Fibroblast of lung (primary cell): ENCODE measurements around the gene MED31. TPM values are rescaled to one million over a fixed set of nuclear protein-coding genes. Genes with fewer than 3 reads are reported as not detected.

Source experiments
- DNase-seq, 2 donors: peaks; one replicate each; pipeline versions ENCODE4 v3.0.0 to v3.0.0-alpha.2; 2010; ENCODE audit warnings: low read depth in 2 of 2
- H2AFZ ChIP-seq: 2 replicates; pipeline ENCODE4 v1.5.1; 2012; ENCODE audit warnings: low read length, control low read depth, inconsistent platforms
- H3K27ac ChIP-seq: 2 replicates; pipeline ENCODE4 v1.5.1; 2011; ENCODE audit warnings: low read length, control low read depth; ENCODE audit not compliant: insufficient read depth
- H3K27me3 ChIP-seq: 2 replicates; pipeline ENCODE4 v1.5.1; 2011; ENCODE audit warnings: mild to moderate bottlenecking, low read length; ENCODE audit not compliant: control insufficient read depth, insufficient read depth
- H3K36me3 ChIP-seq: 2 replicates; pipeline ENCODE4 v1.5.1; 2011; ENCODE audit warnings: low read length; ENCODE audit not compliant: control insufficient read depth, insufficient read depth
- H3K4me1 ChIP-seq: 2 replicates; pipeline ENCODE4 v1.5.1; 2011; ENCODE audit warnings: low read length; ENCODE audit not compliant: control insufficient read depth, insufficient read depth; ENCODE audit errors: extremely low read depth
- H3K4me2 ChIP-seq: 2 replicates; pipeline ENCODE4 v1.5.1; 2011; ENCODE audit warnings: low read length, control low read depth; ENCODE audit not compliant: insufficient read depth; ENCODE audit errors: extremely low read depth
- H3K4me3 ChIP-seq, 4 experiments: fragments of 200-600 bp in 1 of 4; sonication (generic) in 1 of 4; replicated peaks in 1 of 4; 2 replicates each; pipeline ENCODE4 v1.5.1; 2011 to 2016; ENCODE audit warnings: low read length in 4 of 4, low read depth in 3 of 4, mild to moderate bottlenecking in 3 of 4, control low read depth in 2 of 4, inconsistent platforms in 1 of 4, mixed read lengths in 1 of 4; ENCODE audit not compliant: insufficient read depth in 1 of 4; ENCODE audit errors: control extremely low read depth in 1 of 4
- H3K79me2 ChIP-seq: 2 replicates; pipeline ENCODE4 v1.5.1; 2012; ENCODE audit warnings: mild to moderate bottlenecking, low read length, inconsistent platforms; ENCODE audit not compliant: control insufficient read depth, insufficient read depth
- H3K9ac ChIP-seq: 2 replicates; pipeline ENCODE4 v1.5.1; 2011; ENCODE audit warnings: mild to moderate bottlenecking, low read length, control low read depth; ENCODE audit not compliant: insufficient read depth
- H3K9me3 ChIP-seq: 2 replicates; pipeline ENCODE4 v1.5.1; 2012; ENCODE audit warnings: low read depth, low read length; ENCODE audit not compliant: control insufficient read depth, insufficient read depth
- H4K20me1 ChIP-seq: 2 replicates; pipeline ENCODE4 v1.5.1; 2011; ENCODE audit warnings: low read length; ENCODE audit not compliant: control insufficient read depth, insufficient read depth; ENCODE audit errors: extremely low read depth
- CTCF ChIP-seq, 2 donors: IDR thresholded peaks in 1 of 2; conservative IDR thresholded peaks in 1 of 2; 1 replicate in 1 of 2; 2 replicates in 1 of 2; pipeline ENCODE4 v1.5.1; 2011 to 2012; ENCODE audit warnings: low read length in 2 of 2, control low read depth in 1 of 2, inconsistent platforms in 1 of 2, low read depth in 1 of 2, mild to moderate bottlenecking in 1 of 2
- EZH2 ChIP-seq: IDR thresholded peaks from 2 replicates; pipeline ENCODE4 v1.5.1; 2012; ENCODE audit warnings: low read length, control low read depth, mild to moderate bottlenecking; ENCODE audit errors: missing control alignments
- polyA plus RNA-seq, 2 donors: library from polyadenylated mRNA; depleted of rRNA in 1 of 2; stranded (reverse) in 1 of 2; unstranded in 1 of 2; fragments of >200 nt; gene quantifications; 2 replicates each; pipeline ENCODE4 v1.2.1, GENCODE V29; 2011 to 2012; ENCODE audit warnings: missing spikeins in 1 of 2
- total RNA-seq: library from RNA; depleted of rRNA; stranded (reverse); fragments of >200 nt; gene quantifications from 2 replicates; pipeline ENCODE4 v1.2.1, GENCODE V29; 2014

Gene MED31
- total and polyA plus RNA-seq, 2 donors (not counting 1 experiment from before 2014, with no cell fraction given) = 10.6 to 17.0 TPM

DNA sequence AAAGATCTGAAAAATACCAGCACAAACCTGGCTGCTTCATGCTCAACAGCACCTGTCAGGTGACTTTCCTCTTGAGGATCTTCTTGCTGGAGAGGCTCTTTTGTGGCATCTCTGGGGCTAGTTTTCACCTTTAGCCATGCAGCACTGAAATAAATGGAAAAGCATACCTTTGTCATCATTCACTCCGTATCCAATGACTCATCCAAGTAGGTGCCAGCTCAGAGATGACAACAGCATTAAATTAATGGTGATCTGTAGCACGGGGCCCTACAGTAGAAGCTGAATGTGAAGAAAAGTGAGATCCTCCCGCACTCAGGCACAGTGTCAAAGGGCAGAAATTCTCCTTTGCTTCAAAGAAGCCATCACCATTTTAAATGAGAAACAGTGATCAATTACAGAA, 43.1 kb downstream of the MED31 start:
- Histone ChIP-seq H3K9me3 (no peaks in the 10 kb centered on the region), H3K9ac (no peak overlapping the region), H3K79me2 (no peaks in the 10 kb centered on the region), H4K20me1 (no peaks in the 10 kb centered on the region), H3K4me1 (no peaks in the 10 kb centered on the region), H3K4me3 (no peak overlapping the region), H2AFZ (no peak overlapping the region), H3K27me3 (no peaks in the 10 kb centered on the region), H3K4me2 (no peak overlapping the region), H3K27ac (no peak overlapping the region), H3K36me3 (peaks cover 13% of the 10 kb centered on the region)
- TF ChIP-seq CTCF (conservative IDR thresholded peaks at IDR 0.05 in 1 of 2, IDR thresholded peaks at IDR 0.05 in 1 of 2; ENCODE audit: low read depth in 1 of 2, low read length in 2 of 2) = no peak
- TF ChIP-seq EZH2 = no peak
- peak in 1 of 2 donors; percentile 64 for DNase-seq

DNA sequence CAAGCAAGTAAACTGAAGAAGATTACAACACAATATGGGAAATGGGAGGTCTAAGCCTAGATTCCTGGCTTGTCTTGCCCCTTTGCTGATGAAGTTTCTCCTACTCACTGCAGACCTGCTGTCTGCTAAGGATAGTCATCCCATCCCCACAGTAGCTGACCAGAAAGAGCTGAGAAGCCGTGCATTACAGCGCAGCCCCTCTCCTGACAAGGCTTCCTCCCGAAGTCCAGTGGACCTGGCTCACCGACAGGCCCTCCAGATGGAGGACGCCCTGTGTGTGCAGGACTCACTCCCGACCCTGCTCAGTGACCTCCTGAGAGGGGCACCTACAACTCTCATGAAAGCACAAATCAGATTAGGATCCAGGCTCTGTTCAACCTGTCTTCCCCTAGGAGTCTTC, 46.3 kb downstream of the MED31 start:
- Histone ChIP-seq H3K4me3 (no peak overlapping the region), H3K27ac (no peak overlapping the region), H3K9me3 (no peaks in the 10 kb centered on the region), H4K20me1 (no peaks in the 10 kb centered on the region), H3K4me2 (no peak overlapping the region), H3K9ac (no peak overlapping the region), H3K36me3 (peaks cover 13% of the 10 kb centered on the region), H3K27me3 (no peaks in the 10 kb centered on the region), H3K4me1 (no peaks in the 10 kb centered on the region), H2AFZ (no peak overlapping the region), H3K79me2 (no peaks in the 10 kb centered on the region)
- TF ChIP-seq EZH2 (no peak), CTCF (conservative IDR thresholded peaks at IDR 0.05 in 1 of 2, IDR thresholded peaks at IDR 0.05 in 1 of 2; ENCODE audit: low read depth in 1 of 2, low read length in 2 of 2) (no peak)
- no peak for DNase-seq

DNA sequence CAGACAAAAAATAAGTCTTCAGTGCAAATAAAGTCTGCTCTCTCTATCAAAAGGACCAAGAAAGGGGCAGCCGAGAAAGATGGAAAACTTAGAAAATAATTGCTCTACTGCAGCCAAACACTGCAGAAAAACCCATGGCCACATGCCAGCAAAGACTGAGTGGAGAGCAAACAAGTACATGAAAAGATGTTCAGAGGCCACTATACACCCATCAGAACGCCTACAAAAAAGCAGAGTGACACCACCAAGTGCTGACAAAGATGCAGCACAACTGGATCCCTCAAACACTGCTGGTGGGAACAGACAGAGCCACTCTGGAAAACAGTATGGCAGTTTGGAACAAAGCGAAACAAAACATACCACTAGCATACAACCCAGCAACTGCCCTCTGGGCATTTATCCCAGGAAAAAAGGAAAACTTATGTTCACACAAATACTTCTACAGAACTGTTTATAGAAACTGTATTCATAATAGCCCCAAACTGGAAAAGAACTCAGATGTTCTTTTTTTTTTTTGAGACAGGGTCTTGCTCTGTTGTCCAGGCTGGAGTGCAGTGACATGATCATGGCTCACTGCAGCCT, 47.6 kb downstream of the MED31 start:
- no peak for TF ChIP-seq EZH2
- TF ChIP-seq CTCF (conservative IDR thresholded peaks at IDR 0.05 in 1 of 2, IDR thresholded peaks at IDR 0.05 in 1 of 2; ENCODE audit: low read depth in 1 of 2, low read length in 2 of 2) = peak in 1 of 2 donors; percentile 7
- no peaks in the 10 kb centered on the region for H3K4me1 ChIP-seq
- peak overlapping the region in 1 of 4 experiments; percentile 22 for H3K4me3 ChIP-seq
- no peaks in the 10 kb centered on the region for H3K79me2 ChIP-seq
- H3K4me2 ChIP-seq = no peak overlapping the region
- no peaks in the 10 kb centered on the region for H3K27me3 ChIP-seq
- peak in 1 of 2 donors; percentile 57 for DNase-seq
- H3K9me3 ChIP-seq = no peaks in the 10 kb centered on the region
- H3K9ac ChIP-seq = no peak overlapping the region
- no peak overlapping the region for H2AFZ ChIP-seq
- H3K36me3 ChIP-seq = peaks cover 9% of the 10 kb centered on the region
- no peak overlapping the region for H3K27ac ChIP-seq
- H4K20me1 ChIP-seq = no peaks in the 10 kb centered on the region
